ENCODE measurements around the gene LUC7L3. TPM values are rescaled to one million over a fixed set of nuclear protein-coding genes. Genes with fewer than 3 reads are reported as not detected.

Gene LUC7L3
- total RNA-seq, 1 donor from 2014 or later, result 188 TPM

DNA sequence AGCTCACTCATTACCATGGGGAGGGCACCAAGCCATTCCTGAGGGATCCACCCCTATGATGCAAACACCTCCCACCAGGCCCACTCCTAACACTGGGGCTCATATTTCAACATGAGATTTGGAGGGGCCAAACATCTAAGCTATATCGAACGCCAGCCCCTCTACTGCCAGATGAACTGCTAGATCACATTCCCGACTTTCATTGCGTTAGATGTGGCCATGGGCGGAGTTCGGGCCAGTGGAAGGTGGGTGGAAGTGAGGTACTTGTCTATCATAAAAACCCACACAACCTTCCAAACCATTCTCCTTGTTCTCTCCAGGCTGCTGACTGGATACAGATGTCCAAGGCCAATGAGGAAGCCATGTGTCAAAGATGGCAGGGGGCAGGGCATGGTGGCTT, 75.0 kb downstream of the LUC7L3 start:
- Mint-ChIP-seq H3K4me1 (peaks cover 7% of the 10 kb centered on the region), H3K9me3 (no peaks in the 10 kb centered on the region), H3K36me3 (ENCODE audit: low read depth) (no peaks in the 10 kb centered on the region), H3K4me3 (no peak overlapping the region), H3K27me3 (ENCODE audit: low read depth) (no peaks in the 10 kb centered on the region), H3K27ac (ENCODE audit: unreplicated experiment) (no peak overlapping the region)
- TF ChIP-seq CTCF (conservative IDR thresholded peaks at IDR 0.05), result no peak
- no peak for DNase-seq (ENCODE audit: low read depth, low spot score)

DNA sequence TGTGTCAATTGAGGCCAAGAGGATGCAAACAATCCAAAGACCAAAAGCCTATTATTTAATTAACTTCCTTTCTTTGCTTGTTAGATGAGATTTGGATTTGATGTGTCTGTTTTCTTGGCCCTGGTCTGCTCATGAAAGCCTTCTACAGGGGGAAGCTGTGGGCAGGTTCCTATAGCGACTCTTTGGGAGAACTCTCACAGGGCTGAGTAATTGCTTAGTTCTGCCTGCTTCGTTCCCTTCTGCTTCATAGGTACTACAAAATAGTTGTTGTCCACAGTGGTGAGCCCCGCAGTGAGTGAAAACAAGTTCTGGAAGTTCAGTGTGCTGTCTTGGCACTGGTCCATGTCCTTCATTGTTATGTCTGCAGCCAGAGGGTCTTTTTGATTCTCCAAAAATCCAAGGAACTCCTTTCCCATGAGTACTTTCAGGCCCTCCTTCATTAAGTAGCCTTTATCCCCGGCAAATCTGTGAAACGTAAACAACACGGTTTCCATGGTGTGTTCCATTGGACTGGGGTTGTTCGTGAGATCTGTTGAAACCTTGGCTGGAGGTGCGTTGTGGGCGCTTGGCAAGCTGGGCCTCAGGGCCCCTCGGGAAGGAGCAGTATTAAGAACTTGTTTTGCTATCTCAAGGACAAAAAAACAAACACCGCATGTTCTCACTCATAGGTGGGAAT, 77.9 kb downstream of the LUC7L3 start:
- no peak overlapping the region for H3K4me3 Mint-ChIP-seq
- no peak overlapping the region for H3K27ac Mint-ChIP-seq (ENCODE audit: unreplicated experiment)

DNA sequence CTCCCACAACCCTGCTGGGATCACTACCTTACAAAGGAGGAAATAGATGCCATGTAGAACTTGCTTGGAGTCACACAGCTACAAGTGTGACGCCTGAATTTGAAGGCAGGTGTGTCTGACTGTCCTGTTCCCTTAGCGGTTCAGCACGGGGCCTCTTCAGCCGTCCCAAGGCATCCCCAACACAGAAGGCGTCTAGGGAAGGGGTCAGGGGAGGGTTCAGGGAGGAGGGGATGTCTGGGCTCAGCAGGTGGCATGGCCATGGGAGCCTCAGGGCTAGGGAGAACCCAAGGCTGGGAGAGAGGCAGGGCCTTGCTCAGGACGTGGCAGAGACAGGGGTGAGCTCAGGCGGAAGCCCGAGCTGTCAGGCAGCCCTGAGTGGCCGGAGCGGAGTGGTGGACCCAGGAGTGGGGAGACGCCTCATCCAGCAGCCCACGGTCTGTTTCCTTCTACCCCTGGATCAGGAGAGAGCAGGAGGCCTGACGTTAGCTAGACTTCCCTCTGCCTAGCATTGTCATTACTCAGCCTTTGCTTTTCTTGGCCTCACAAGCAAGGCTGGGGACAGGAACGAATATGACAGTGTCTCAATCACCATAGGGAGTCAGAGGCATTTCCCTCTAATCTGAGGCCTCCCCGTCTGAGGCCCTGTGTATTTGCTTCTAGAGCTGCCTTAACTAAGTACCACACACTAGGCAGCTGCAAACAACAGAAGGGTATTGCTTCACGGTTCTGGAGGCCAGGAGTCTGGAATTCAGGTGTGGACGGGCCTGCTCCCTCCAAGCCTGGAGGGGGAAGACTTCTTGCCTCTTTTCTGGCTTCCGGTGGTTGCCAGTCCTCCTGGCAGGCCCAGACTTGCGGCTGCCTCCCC, 79.3 kb downstream of the LUC7L3 start:
- H3K27ac Mint-ChIP-seq (ENCODE audit: unreplicated experiment), result no peak overlapping the region
- H3K27me3 Mint-ChIP-seq (ENCODE audit: low read depth), result no peaks in the 10 kb centered on the region
- no peak overlapping the region for H3K4me3 Mint-ChIP-seq
- no peaks in the 10 kb centered on the region for H3K36me3 Mint-ChIP-seq (ENCODE audit: low read depth)
- no peaks in the 10 kb centered on the region for H3K9me3 Mint-ChIP-seq
- peaks cover 14% of the 10 kb centered on the region for H3K4me1 Mint-ChIP-seq
- no peak for TF ChIP-seq CTCF (conservative IDR thresholded peaks at IDR 0.05)
- no peak for DNase-seq (ENCODE audit: low read depth, low spot score)

More for the DNA sequence above, 77.9 kb downstream of the LUC7L3 start:
- peaks cover 2% of the 10 kb centered on the region for H3K4me1 Mint-ChIP-seq
- no peak for DNase-seq (ENCODE audit: low read depth, low spot score)
- no peaks in the 10 kb centered on the region for H3K36me3 Mint-ChIP-seq (ENCODE audit: low read depth)
- no peaks in the 10 kb centered on the region for H3K9me3 Mint-ChIP-seq
- no peak for TF ChIP-seq CTCF (conservative IDR thresholded peaks at IDR 0.05)
- no peaks in the 10 kb centered on the region for H3K27me3 Mint-ChIP-seq (ENCODE audit: low read depth)

- no peaks in the 10 kb centered on the region for H3K9me3 Mint-ChIP-seq
- TF ChIP-seq CTCF (conservative IDR thresholded peaks at IDR 0.05), result no peak
- no peaks in the 10 kb centered on the region for H3K27me3 Mint-ChIP-seq (ENCODE audit: low read depth)
- H3K4me3 Mint-ChIP-seq, result no peak overlapping the region
- no peak for DNase-seq (ENCODE audit: low read depth, low spot score)
- H3K27ac Mint-ChIP-seq (ENCODE audit: unreplicated experiment), result no peak overlapping the region
- H3K4me1 Mint-ChIP-seq, result peaks cover 22% of the 10 kb centered on the region
- H3K36me3 Mint-ChIP-seq (ENCODE audit: low read depth), result no peaks in the 10 kb centered on the region
Measured at GRCh38 chr17:50799582-50799981, 80.2 kb downstream of the LUC7L3 start.

GRCh38 chr17:50800196-50800700, 80.8 kb downstream of the LUC7L3 start:
- Mint-ChIP-seq H3K4me3 (no peak overlapping the region), H3K9me3 (no peaks in the 10 kb centered on the region), H3K36me3 (ENCODE audit: low read depth) (no peaks in the 10 kb centered on the region), H3K27me3 (ENCODE audit: low read depth) (no peaks in the 10 kb centered on the region), H3K27ac (ENCODE audit: unreplicated experiment) (no peak overlapping the region), H3K4me1 (peaks cover 22% of the 10 kb centered on the region)
- no peak for TF ChIP-seq CTCF (conservative IDR thresholded peaks at IDR 0.05)
- DNase-seq (ENCODE audit: low read depth, low spot score), result no peak

Data from neural crest cell (in vitro differentiated cells).